ENCODE measurements around the gene MACROH2A1. TPM values are rescaled to one million over a fixed set of nuclear protein-coding genes. Genes with fewer than 3 reads are reported as not detected.

MACROH2A1 gene
- total and polyA plus RNA-seq, 2 experiments from 2014 or later = 64.9 to 81.6 TPM

GRCh38 chr5:135383803-135384495 lies 15.1 kb downstream of the MACROH2A1 start:
- Mint-ChIP-seq H3K27ac (no peak overlapping the region), H3K27me3 (ENCODE audit: insufficient read depth, low read depth, poor library complexity) (no peaks in the 10 kb centered on the region), H3K9me3 (no peaks in the 10 kb centered on the region), H3K4me1 (no peaks in the 10 kb centered on the region), H3K36me3 (ENCODE audit: low read depth) (peaks cover 77% of the 10 kb centered on the region), H3K4me3 (no peak overlapping the region)
- Histone ChIP-seq H3F3A (replicated peaks; ENCODE audit: low read depth) (no peaks in the 10 kb centered on the region), H3K36me3 (ENCODE audit: insufficient read depth) (peaks cover 3% of the 10 kb centered on the region; the same call in 1 of the 2 replicates), H2AFZ (no peak overlapping the region), H4K20me1 (replicated peaks; ENCODE audit: insufficient read depth) (peaks cover 13% of the 10 kb centered on the region), H3K4me3 (no peak overlapping the region), H3K79me2 (replicated peaks; ENCODE audit: insufficient read depth) (no peaks in the 10 kb centered on the region; the same call in 1 of the 2 replicates), H3K4me2 (no peak overlapping the region), H3K9me2 (ENCODE audit: insufficient read depth) (no peaks in the 10 kb centered on the region), H3K27me3 (ENCODE audit: insufficient read depth) (no peaks in the 10 kb centered on the region), H3K4me1 (ENCODE audit: insufficient read depth) (no peaks in the 10 kb centered on the region), H3K27ac (ENCODE audit: low read depth) (no peak overlapping the region)
- TF ChIP-seq CREB1 (CRISPR knock-in tag; IDR thresholded peaks at IDR 0.05; ENCODE audit: low read depth) (no peak), POLR2AphosphoS5 (IDR thresholded peaks at IDR 0.05; ENCODE audit: low read depth) (no peak), ZNF331 (CRISPR knock-in tag; IDR thresholded peaks at IDR 0.05; ENCODE audit: low read depth) (no peak), ZNF114 (CRISPR knock-in tag; IDR thresholded peaks at IDR 0.05) (no peak), EZH2phosphoT487 (IDR thresholded peaks at IDR 0.05; ENCODE audit: unreplicated experiment) (no peak), REST (IDR thresholded peaks at IDR 0.05; ENCODE audit: unreplicated experiment) (no peak), STAT1 (IDR thresholded peaks at IDR 0.05; ENCODE audit: unreplicated experiment) (no peak), ZNF462 (CRISPR knock-in tag; IDR thresholded peaks at IDR 0.05) (no peak), JUNB (IDR thresholded peaks at IDR 0.05; ENCODE audit: unreplicated experiment) (no peak)
- ATAC-seq (no peak), DNase-seq (ENCODE audit: low spot score) (no peak)

Data from GM23338 (cell line).